K562 (cell line): ENCODE results near the gene RAI1. TPM values are rescaled to one million over a fixed set of nuclear protein-coding genes. Genes with fewer than 3 reads are reported as not detected.

ENCODE experiments used
- ATAC-seq: fragments of 200-7000 bp; cut with Tn5 transposase; 3 replicates; pipeline ENCODE4 v1.9.1; 2020; ENCODE audit warnings: moderate library complexity
- BruUV-seq: library from RNA; stranded (reverse); fragments of 400-500 nt; replicated peaks from 2 replicates; lab custom pipeline; 2021; lab: Mats Ljungman, UMichigan
- CTCF ChIA-PET: fragments of 300-600 bp; formaldehyde crosslinking; extraction: SDS; loops from one replicate; lab custom pipeline; 2021; ENCODE audit warnings: low intra/inter-chr PET ratio; lab: Yijun Ruan, JAX
- POLR2A ChIA-PET: fragments of 300-600, 350-650 bp; sonication (Branson Sonifier 250); formaldehyde crosslinking; extraction: SDS; loops from one replicate; lab custom pipeline; 2021; ENCODE audit warnings: antibody characterized with exemption, inconsistent platforms; lab: Yijun Ruan, JAX
- DNase-seq, 4 experiments: peaks; one replicate each; pipeline versions ENCODE4 v3.0.0 to v3.0.0-alpha.2; 2011 to 2018; ENCODE audit warnings: low spot score in 3 of 4, mixed read lengths in 3 of 4; ENCODE audit errors: extremely low read depth in 1 of 4
- FAIRE-seq: peaks from 2 replicates; lab custom pipeline; 2011; peaks lifted over from hg19 to GRCh38; lab: Jason Lieb, UNC
- H2AFZ ChIP-seq: 2 replicates; pipeline ENCODE4 v1.6.0; 2011; ENCODE audit warnings: low read depth, low read length, control low read depth, inconsistent platforms
- H3K27ac ChIP-seq: fragments of 200-600 bp; 3 replicates; pipeline ENCODE4 v1.8.0; 2011; ENCODE audit warnings: low read depth, mild to moderate bottlenecking, control low read depth, inconsistent platforms, low read length, moderate library complexity, mixed read lengths; ENCODE audit errors: extremely low read depth
- H3K27me3 ChIP-seq, 2 experiments: fragments of 300-600 bp in 1 of 2; 2 replicates in 1 of 2; 3 replicates in 1 of 2; pipeline versions ENCODE4 v1.6.0 to v1.8.0; 2011; ENCODE audit warnings: inconsistent platforms in 2 of 2, low read length in 2 of 2, mild to moderate bottlenecking in 1 of 2, mixed read lengths in 1 of 2, moderate library complexity in 1 of 2; ENCODE audit not compliant: control insufficient read depth in 2 of 2, insufficient read depth in 2 of 2
- H3K36me3 ChIP-seq: fragments of 300-600 bp; 3 replicates; pipeline ENCODE4 v1.8.0; 2011; ENCODE audit warnings: mild to moderate bottlenecking, low read length, inconsistent platforms; ENCODE audit not compliant: control insufficient read depth, insufficient read depth
- H3K4me1 ChIP-seq, 2 experiments: fragments of 200-600 bp in 1 of 2; replicated peaks in 1 of 2; 2 replicates in 1 of 2; 3 replicates in 1 of 2; pipeline versions ENCODE4 v1.5.1 to v1.8.0; 2011; ENCODE audit warnings: inconsistent platforms in 2 of 2, low read length in 2 of 2, mild to moderate bottlenecking in 1 of 2, mixed read lengths in 1 of 2, moderate library complexity in 1 of 2; ENCODE audit not compliant: control insufficient read depth in 2 of 2, insufficient read depth in 2 of 2
- H3K4me2 ChIP-seq: 2 replicates; pipeline ENCODE4 v1.6.1; 2011; ENCODE audit warnings: low read length, control low read depth, inconsistent platforms, mixed read lengths; ENCODE audit not compliant: insufficient read depth
- H3K4me3 ChIP-seq: fragments of 200-600 bp; sonication (generic), shearing (Covaris generic); 2 replicates; pipeline ENCODE4 v1.5.1; 2016; ENCODE audit warnings: control low read depth, inconsistent platforms
- H3K79me2 ChIP-seq: fragments of 200-600 bp; 3 replicates; pipeline ENCODE4 v1.8.0; 2011; ENCODE audit warnings: low read length, inconsistent platforms; ENCODE audit not compliant: control insufficient read depth, insufficient read depth
- H3K9ac ChIP-seq, 2 experiments: 2 replicates each; pipeline versions ENCODE4 v1.6.0 to v1.6.1; 2011; ENCODE audit warnings: low read depth in 2 of 2, low read length in 2 of 2, control low read depth in 1 of 2, inconsistent platforms in 1 of 2, mild to moderate bottlenecking in 1 of 2, mixed read lengths in 1 of 2; ENCODE audit not compliant: insufficient read depth in 1 of 2
- H3K9me1 ChIP-seq: one replicate; pipeline ENCODE4 v1.6.0; 2011; ENCODE audit warnings: inconsistent platforms, mild to moderate bottlenecking, low read length, moderate library complexity; ENCODE audit not compliant: control insufficient read depth, insufficient read depth
- H3K9me3 ChIP-seq: replicated peaks from 2 replicates; pipeline ENCODE4 v1.5.1; 2011; ENCODE audit warnings: low read depth, low read length, inconsistent platforms; ENCODE audit not compliant: control insufficient read depth, insufficient read depth
- H4K20me1 ChIP-seq: replicated peaks from 2 replicates; pipeline ENCODE4 v1.6.1; 2011; ENCODE audit warnings: low read length, inconsistent platforms, mixed read lengths; ENCODE audit not compliant: control insufficient read depth, insufficient read depth
- ESRRB ChIP-seq: fragments of 250-450 bp; sonication (Bioruptor Pico); IDR thresholded peaks from 2 replicates; pipeline ENCODE4 v1.5.0; 2020; ENCODE audit warnings: mild to moderate bottlenecking, moderate library complexity, borderline replicate concordance
- FOXA1 ChIP-seq: fragments of 450-650 bp; IDR thresholded peaks from 2 replicates; pipeline ENCODE4 v1.6.1; 2016; ENCODE audit warnings: mild to moderate bottlenecking, borderline replicate concordance
- HOMEZ ChIP-seq: fragments of 250-450 bp; sonication (Bioruptor Pico); IDR thresholded peaks from 2 replicates; pipeline ENCODE4 v1.4.0; 2020; ENCODE audit warnings: mild to moderate bottlenecking, moderate library complexity
- RREB1 ChIP-seq: fragments of 250-450 bp; sonication (Bioruptor Pico); IDR thresholded peaks from 2 replicates; pipeline ENCODE4 v1.4.0; 2020
- ZSCAN29 ChIP-seq: fragments of 450-650 bp; IDR thresholded peaks from 2 replicates; pipeline ENCODE4 v1.6.1; 2017
- WGBS: fragments of 100-300 bp; shearing (Covaris generic); methylation state at CpG from one replicate; pipeline ENCODE4 v1.1.6; 2016; ENCODE audit warnings: low coverage, mixed read lengths; ENCODE audit not compliant: insufficient coverage; ENCODE audit errors: missing lambda C conversion rate; 5-methylcytosine and 5-hydroxymethylcytosine counted together
- in situ Hi-C: fragments of 300-500 bp; cut with MboI; formaldehyde crosslinking; loops from 4 replicates; pipeline ENCODE4 v1.15.0; 2018; ENCODE audit warnings: inconsistent platforms, mixed read lengths
- intact Hi-C: fragments of 100-400 bp; cut with micrococcal nuclease; formaldehyde crosslinking; loops from 2 replicates; pipeline ENCODE4 v1.14.2; 2022
- polyA plus RNA-seq, 8 experiments: library from polyadenylated mRNA; depleted of rRNA in 4 of 8; stranded (reverse) in 5 of 8; unstranded in 3 of 8; fragments of >200 nt; fragmentation: Nextera tagmentation in 2 of 8; fragmentation: Illumina TruSeq in 1 of 8; extraction: Ambion mirVana in 2 of 8; extraction: Trizol in 1 of 8; gene quantifications; 2 replicates each; pipeline versions ENCODE4 v1.2.1 to v1.2.3, GENCODE V29; 2011 to 2014; ENCODE audit warnings: inconsistent platforms in 1 of 8, missing spikeins in 1 of 8
- total RNA-seq, 7 experiments: library from RNA; depleted of rRNA in 6 of 7; stranded (reverse); fragments of >200 nt in 6 of 7; fragmentation: Illumina TruSeq in 2 of 7; extraction: Trizol in 2 of 7; gene quantifications; 2 replicates each; pipeline versions ENCODE4 v1.2.1 to v1.2.3, GENCODE V29; 2011 to 2021; ENCODE audit warnings: low replicate concordance in 1 of 7

The RAI1 gene
- total and polyA plus RNA-seq, 9 of the 15 experiments (the other 6 are each of a cell fraction or from before 2014, with no cell fraction given): 0.68 to 19.9 (median 5.5) TPM

- 84% methylated on average over 6 of the region's 9 CpGs for WGBS
- intact Hi-C loops: no loop called here
- Histone ChIP-seq H3K4me1 (peaks cover 0 to 4% of the 10 kb centered on the region in 2 experiments; a peak in 2 of 5 replicates), H3K9me1 (peaks cover 4% of the 10 kb centered on the region), H3K4me3 (no peak overlapping the region), H2AFZ (no peak overlapping the region), H3K9me3 (no peaks in the 10 kb centered on the region), H3K36me3 (no peaks in the 10 kb centered on the region), H3K79me2 (peaks cover 13% of the 10 kb centered on the region), H3K27me3 (no peaks in the 10 kb centered on the region), H3K4me2 (no peak overlapping the region), H3K9ac (no peak overlapping the region), H4K20me1 (peaks cover 9% of the 10 kb centered on the region; the same call in 1 of the 2 replicates), H3K27ac (no peak overlapping the region)
- FAIRE-seq (no peak), ATAC-seq (no peak), DNase-seq (no peak)
- CTCF ChIA-PET: no interaction called here
- POLR2A ChIA-PET: interaction anchor here (0.6 kb wide), 1 partner anchor 25 kb away, joined by 3 read pairs; no protein-coding TSS in a partner anchor
- no TSS peak for BruUV-seq
- in situ Hi-C loops: no loop called here
- TF ChIP-seq FOXA1: no peak
- TF ChIP-seq ESRRB: no peak
- no peak for TF ChIP-seq ZSCAN29
- TF ChIP-seq HOMEZ: no peak
- TF ChIP-seq RREB1 (CRISPR knock-in tag): no peak
Observed at GRCh38 chr17:17732892-17733670, 51.8 kb downstream of the RAI1 start.
